Choroid plexus epithelial cell (primary cell): ENCODE results near the gene GEMIN4.
"Not testable (repeated sequence)": the region's sequence is repeated elsewhere in the genome, so short reads cannot be mapped to it uniquely, and the experiment has no call there.

Source experiments
- DNase-seq: peaks from one replicate; pipeline ENCODE4 v3.0.0-alpha.2; 2010; ENCODE audit warnings: low read depth
- H3K4me3 ChIP-seq: 2 replicates; pipeline ENCODE4 v1.5.1; 2011; ENCODE audit warnings: low read depth, mild to moderate bottlenecking, control low read depth, low read length, moderate library complexity
- CTCF ChIP-seq: conservative IDR thresholded peaks from 2 replicates; pipeline ENCODE4 v1.5.1; 2011; ENCODE audit warnings: low read depth, mild to moderate bottlenecking, control low read depth, inconsistent platforms, low read length, moderate library complexity

Gene GEMIN4

GRCh38 chr17:796609-797008 lies 44.5 kb upstream of the GEMIN4 start:
- DNase-seq = no peak
- no peak for TF ChIP-seq CTCF
- no peak overlapping the region for H3K4me3 ChIP-seq

GRCh38 chr17:795721-796120 lies 43.7 kb upstream of the GEMIN4 start:
- no peak for TF ChIP-seq CTCF
- DNase-seq = no peak
- H3K4me3 ChIP-seq = no peak overlapping the region

GRCh38 chr17:795276-795675 lies 43.2 kb upstream of the GEMIN4 start:
- DNase-seq = no peak
- peak overlapping the region; percentile 33 for H3K4me3 ChIP-seq
- no peak for TF ChIP-seq CTCF

- DNase-seq = peak; percentile 77
- peak; percentile 79 for TF ChIP-seq CTCF
- H3K4me3 ChIP-seq = peak overlapping the region; percentile 33
These were observed 42.8 kb upstream of the GEMIN4 start for GRCh38 chr17:794876-795275.

GRCh38 chr17:792277-792676 lies 40.2 kb upstream of the GEMIN4 start:
- no peak for TF ChIP-seq CTCF
- H3K4me3 ChIP-seq = no peak overlapping the region
- no peak for DNase-seq

GRCh38 chr17:791829-792228 lies 39.8 kb upstream of the GEMIN4 start:
- no peak overlapping the region for H3K4me3 ChIP-seq
- no peak for DNase-seq
- TF ChIP-seq CTCF = no peak

- peak; percentile 50 for DNase-seq
- H3K4me3 ChIP-seq = not testable (repeated sequence)
These were observed 38.8 kb upstream of the GEMIN4 start for GRCh38 chr17:790874-791247.

GRCh38 chr17:789931-790873 lies 38.1 kb upstream of the GEMIN4 start:
- not testable (repeated sequence) for H3K4me3 ChIP-seq
- peak; percentile 69 for DNase-seq
